Hepatocyte (in vitro differentiated cells): ENCODE data around the gene PRDM10. TPM values are rescaled to one million over a fixed set of nuclear protein-coding genes. Genes with fewer than 3 reads are reported as not detected.

Experiments
- DNase-seq: peaks from one replicate; pipeline ENCODE4 v3.0.0-alpha.2; 2016; ENCODE audit warnings: low spot score
- H2AFZ ChIP-seq: fragments of 200-600 bp; sonication (generic); 2 replicates; pipeline ENCODE4 v1.6.0; 2016; ENCODE audit warnings: antibody characterized with exemption, mild to moderate bottlenecking
- H3K27ac ChIP-seq: fragments of 200-600 bp; sonication (generic); 2 replicates; pipeline ENCODE4 v1.5.1; 2016; ENCODE audit warnings: mild to moderate bottlenecking
- H3K27me3 ChIP-seq: fragments of 200-600 bp; sonication (generic); 2 replicates; pipeline ENCODE4 v1.6.1; 2016
- H3K36me3 ChIP-seq: fragments of 200-600 bp; sonication (generic); replicated peaks from 2 replicates; pipeline ENCODE4 v1.5.1; 2016; ENCODE audit warnings: low read depth; ENCODE audit not compliant: insufficient read depth
- H3K4me1 ChIP-seq: fragments of 200-600 bp; sonication (generic); 2 replicates; pipeline ENCODE4 v1.5.1; 2016; ENCODE audit warnings: mild to moderate bottlenecking, moderate library complexity; ENCODE audit not compliant: insufficient read depth
- H3K4me2 ChIP-seq: fragments of 200-600 bp; sonication (generic); 2 replicates; pipeline ENCODE4 v1.6.0; 2016
- H3K4me3 ChIP-seq: fragments of 200-600 bp; sonication (generic); 2 replicates; pipeline ENCODE4 v1.5.1; 2016; ENCODE audit warnings: mild to moderate bottlenecking
- H3K79me2 ChIP-seq: fragments of 200-600 bp; sonication (generic); 2 replicates; pipeline ENCODE4 v1.6.0; 2017; ENCODE audit warnings: mild to moderate bottlenecking
- H3K9me2 ChIP-seq: fragments of 200-600 bp; sonication (generic); replicated peaks from 2 replicates; pipeline ENCODE4 v1.6.0; 2017; ENCODE audit warnings: mild to moderate bottlenecking; ENCODE audit not compliant: insufficient read depth
- H3K9me3 ChIP-seq: fragments of 200-600 bp; sonication (generic); 2 replicates; pipeline ENCODE4 v1.5.1; 2016; ENCODE audit warnings: low read depth, mild to moderate bottlenecking
- H4K20me1 ChIP-seq: fragments of 200-600 bp; sonication (generic); 2 replicates; pipeline ENCODE4 v1.6.0; 2016; ENCODE audit warnings: mild to moderate bottlenecking; ENCODE audit not compliant: insufficient read depth, poor library complexity, severe bottlenecking
- EZH2 ChIP-seq: fragments of 200-600 bp; sonication (generic); IDR thresholded peaks from 2 replicates; pipeline ENCODE4 v1.6.1; 2016; ENCODE audit warnings: antibody characterized with exemption, mild to moderate bottlenecking, borderline replicate concordance
- EZH2phosphoT487 ChIP-seq: fragments of 200-600 bp; sonication (generic); IDR thresholded peaks from one replicate; pipeline ENCODE4 v1.6.1; 2018; ENCODE audit warnings: antibody characterized with exemption, mild to moderate bottlenecking, low read depth, moderate library complexity; ENCODE audit not compliant: unreplicated experiment, severe bottlenecking
- WGBS: methylation state at CpG from one replicate; pipeline ENCODE4 v1.1.6; 2016; ENCODE audit warnings: low lambda C conversion rate; ENCODE audit errors: missing lambda C conversion rate; 5-methylcytosine and 5-hydroxymethylcytosine counted together
- polyA plus RNA-seq: library from polyadenylated mRNA; unstranded; fragments of >200 nt; fragmentation: Nextera tagmentation; extraction: Ambion mirVana; gene quantifications from 2 replicates; pipeline ENCODE4 v1.2.1, GENCODE V29; 2016
- total RNA-seq: library from RNA; depleted of rRNA; stranded (reverse); fragments of >200 nt; gene quantifications from 2 replicates; pipeline ENCODE4 v1.2.3, GENCODE V29; 2014
- TF ChIP-seq, protein P1 (sequence below): fragments of 200-600 bp; sonication (generic); IDR thresholded peaks from 2 replicates; pipeline ENCODE4 v1.5.1; 2016; ENCODE audit warnings: antibody characterized with exemption, mild to moderate bottlenecking; ENCODE audit not compliant: poor library complexity

The PRDM10 gene
- total and polyA plus RNA-seq, 2 experiments from 2014 or later: 3.8 to 7.1 TPM

DNA sequence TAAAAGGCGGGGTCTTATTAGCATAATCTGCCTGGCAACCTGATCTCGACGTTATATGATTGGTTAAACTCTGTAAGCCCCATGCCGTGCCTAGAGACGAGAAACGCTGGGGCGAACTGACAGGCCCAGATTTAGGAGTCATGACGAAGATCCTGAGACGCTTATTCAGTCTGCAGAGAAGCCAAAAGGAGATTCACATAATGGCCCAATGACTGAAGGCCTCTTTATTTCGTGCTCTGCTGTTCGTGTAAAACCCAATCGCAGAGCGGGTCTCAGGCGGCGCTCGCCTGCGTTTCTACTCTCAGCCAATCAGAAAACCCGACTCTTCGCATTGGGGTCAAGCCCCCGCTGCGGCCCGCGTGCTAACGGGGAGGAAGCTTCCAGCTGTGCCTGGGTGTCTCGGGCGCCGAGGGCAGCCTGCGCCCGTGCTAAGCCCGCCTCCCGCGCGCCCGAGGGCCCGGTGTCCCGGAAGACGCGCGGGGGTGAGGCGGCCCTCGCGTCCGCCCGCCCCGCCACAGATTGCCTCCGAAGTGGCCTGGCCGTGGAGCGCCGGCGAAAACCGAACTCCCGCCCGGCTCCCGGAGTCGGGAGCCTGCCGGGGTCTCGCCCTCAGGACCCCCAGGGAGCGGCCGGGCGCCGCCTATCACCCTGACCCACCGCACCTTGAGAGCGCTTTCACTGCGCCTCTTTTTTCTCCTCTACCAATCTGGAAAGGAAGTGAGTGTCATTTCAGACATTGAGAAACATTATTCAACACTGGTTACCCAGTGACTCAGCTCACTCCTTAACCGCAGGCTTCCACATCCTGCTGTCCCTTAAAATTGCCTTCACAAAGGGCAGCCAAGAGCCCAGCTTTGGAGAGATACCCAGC is 446 bp upstream of the PRDM10 start:
- peak; percentile 96 for DNase-seq
- Histone ChIP-seq H3K9me2 (no peaks in the 10 kb centered on the region), H2AFZ (peak overlapping the region; percentile 5), H3K79me2 (peaks cover 35% of the 10 kb centered on the region), H3K36me3 (no peaks in the 10 kb centered on the region), H3K9me3 (no peaks in the 10 kb centered on the region), H4K20me1 (no peaks in the 10 kb centered on the region), H3K27ac (peak overlapping the region; percentile 99), H3K4me1 (peaks cover 16% of the 10 kb centered on the region), H3K4me2 (peak overlapping the region; percentile 80), H3K4me3 (peak overlapping the region; percentile 39), H3K27me3 (no peaks in the 10 kb centered on the region)
- TF ChIP-seq EZH2phosphoT487: no peak
- TF ChIP-seq, protein P1, sequence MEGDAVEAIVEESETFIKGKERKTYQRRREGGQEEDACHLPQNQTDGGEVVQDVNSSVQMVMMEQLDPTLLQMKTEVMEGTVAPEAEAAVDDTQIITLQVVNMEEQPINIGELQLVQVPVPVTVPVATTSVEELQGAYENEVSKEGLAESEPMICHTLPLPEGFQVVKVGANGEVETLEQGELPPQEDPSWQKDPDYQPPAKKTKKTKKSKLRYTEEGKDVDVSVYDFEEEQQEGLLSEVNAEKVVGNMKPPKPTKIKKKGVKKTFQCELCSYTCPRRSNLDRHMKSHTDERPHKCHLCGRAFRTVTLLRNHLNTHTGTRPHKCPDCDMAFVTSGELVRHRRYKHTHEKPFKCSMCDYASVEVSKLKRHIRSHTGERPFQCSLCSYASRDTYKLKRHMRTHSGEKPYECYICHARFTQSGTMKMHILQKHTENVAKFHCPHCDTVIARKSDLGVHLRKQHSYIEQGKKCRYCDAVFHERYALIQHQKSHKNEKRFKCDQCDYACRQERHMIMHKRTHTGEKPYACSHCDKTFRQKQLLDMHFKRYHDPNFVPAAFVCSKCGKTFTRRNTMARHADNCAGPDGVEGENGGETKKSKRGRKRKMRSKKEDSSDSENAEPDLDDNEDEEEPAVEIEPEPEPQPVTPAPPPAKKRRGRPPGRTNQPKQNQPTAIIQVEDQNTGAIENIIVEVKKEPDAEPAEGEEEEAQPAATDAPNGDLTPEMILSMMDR: no peak
- no peak for TF ChIP-seq EZH2
- WGBS: 2% methylated on average over 58 of the region's 65 CpGs

DNA sequence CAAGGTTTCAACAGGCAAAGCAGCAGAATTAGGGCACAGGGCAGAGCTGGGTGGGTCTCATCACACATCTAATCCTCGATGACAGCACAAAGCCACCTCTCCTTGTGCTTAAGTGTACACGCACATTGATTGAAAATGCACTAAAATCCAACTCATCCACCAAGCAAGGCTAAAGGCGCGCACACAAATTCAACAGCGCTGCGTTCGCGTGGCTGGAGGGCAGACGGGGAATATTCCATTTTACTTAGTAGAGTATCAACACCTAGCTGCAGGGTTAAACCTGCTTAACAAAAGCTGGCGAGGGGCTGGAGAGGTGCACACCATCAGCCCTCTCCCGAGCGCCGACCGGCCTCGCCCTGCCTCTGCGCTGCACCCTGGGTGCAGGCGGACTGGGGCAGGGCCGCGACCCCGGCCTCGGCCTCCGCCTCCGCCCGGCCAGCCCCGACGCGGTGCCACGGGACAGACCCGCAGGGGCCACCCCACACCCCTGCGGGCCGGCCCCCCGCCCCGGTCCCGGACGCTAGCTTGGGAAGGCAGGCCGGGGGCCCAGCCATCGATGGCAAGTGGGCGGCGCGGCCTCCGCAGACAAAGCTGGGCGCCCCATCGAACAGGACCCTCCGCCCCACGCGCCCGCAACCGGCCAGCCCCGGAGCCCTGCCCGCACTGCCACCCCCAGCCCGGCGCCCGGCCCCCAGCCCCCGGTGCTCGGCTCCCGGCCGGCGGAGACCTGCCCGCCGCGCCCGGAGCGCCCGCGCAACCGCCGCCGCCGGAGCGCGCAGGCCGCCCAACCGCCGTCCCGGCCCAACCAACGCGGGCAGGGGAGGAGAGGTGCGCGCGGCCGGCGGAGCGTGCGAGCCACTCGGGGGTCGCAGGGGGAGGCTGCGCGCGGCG is 929 bp downstream of the PRDM10 start:
- DNase-seq: peak; percentile 63
- 1% methylated on average over 34 of the region's 90 CpGs for WGBS
- H3K79me2 ChIP-seq: peaks cover 47% of the 10 kb centered on the region
- no peaks in the 10 kb centered on the region for H3K36me3 ChIP-seq
- TF ChIP-seq EZH2: no peak
- TF ChIP-seq, protein P1: no peak
- no peak for TF ChIP-seq EZH2phosphoT487
- no peaks in the 10 kb centered on the region for H3K9me2 ChIP-seq
- H3K27me3 ChIP-seq: no peaks in the 10 kb centered on the region
- peak overlapping the region; percentile 99 for H3K27ac ChIP-seq
- peak overlapping the region; percentile 87 for H3K4me2 ChIP-seq
- no peaks in the 10 kb centered on the region for H4K20me1 ChIP-seq
- peak overlapping the region; percentile 89 for H3K4me3 ChIP-seq
- peak overlapping the region; percentile 49 for H2AFZ ChIP-seq
- H3K9me3 ChIP-seq: no peaks in the 10 kb centered on the region
- H3K4me1 ChIP-seq: peaks cover 20% of the 10 kb centered on the region

DNA sequence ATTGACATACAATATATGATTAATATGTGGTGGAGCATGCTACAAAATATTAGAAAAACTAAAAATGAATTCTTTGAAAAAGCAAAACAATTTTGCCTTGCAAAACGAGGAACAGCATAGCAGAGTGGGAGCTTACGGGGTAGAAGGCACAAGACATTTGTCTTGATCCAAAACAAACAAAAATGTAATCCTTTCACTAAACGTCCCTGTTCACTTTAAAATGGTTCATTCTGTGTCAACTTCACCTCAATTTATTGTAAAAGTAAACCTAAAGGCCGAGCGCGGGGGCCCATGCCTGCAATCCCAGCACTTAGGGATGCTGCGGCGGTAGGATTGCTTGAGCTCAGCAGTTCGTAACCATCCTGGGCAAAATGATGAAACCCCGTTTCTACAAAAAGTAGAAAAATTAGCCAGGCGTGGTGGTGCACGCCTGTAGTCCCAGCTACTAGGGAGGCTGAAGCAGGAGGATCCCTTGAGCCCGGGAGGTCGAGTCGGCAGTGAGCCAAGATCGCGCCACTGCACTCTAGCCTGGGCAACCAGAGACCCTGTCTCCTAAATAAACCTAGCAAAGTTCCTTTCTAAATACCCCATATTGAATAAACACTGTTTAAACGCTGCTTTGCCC is 2.0 kb downstream of the PRDM10 start:
- peaks cover 58% of the 10 kb centered on the region for H3K79me2 ChIP-seq
- TF ChIP-seq EZH2 (no peak), EZH2phosphoT487 (no peak)
- TF ChIP-seq, protein P1: no peak
- H3K27ac ChIP-seq: peak overlapping the region; percentile 99
- peak overlapping the region; percentile 89 for H3K4me3 ChIP-seq
- 72% methylated on average over 18 of the region's 18 CpGs for WGBS
- no peaks in the 10 kb centered on the region for H3K9me3 ChIP-seq
- no peaks in the 10 kb centered on the region for H3K36me3 ChIP-seq
- no peaks in the 10 kb centered on the region for H3K9me2 ChIP-seq
- H3K4me1 ChIP-seq: peaks cover 29% of the 10 kb centered on the region
- H3K27me3 ChIP-seq: no peaks in the 10 kb centered on the region
- H2AFZ ChIP-seq: no peak overlapping the region
- H4K20me1 ChIP-seq: no peaks in the 10 kb centered on the region
- peak; percentile 38 for DNase-seq
- H3K4me2 ChIP-seq: peak overlapping the region; percentile 87
